ENCODE data around the gene WDFY2.

The WDFY2 gene

GRCh38 chr13:51723529-51723928, 139.3 kb downstream of the WDFY2 start:
- H3K79me2 ChIP-seq (ENCODE audit: insufficient read depth, low read length), result no peaks in the 10 kb centered on the region
- H3K4me1 ChIP-seq (ENCODE audit: insufficient read depth, low read length), result no peaks in the 10 kb centered on the region
- H3K27me3 ChIP-seq (ENCODE audit: insufficient read depth, low read length, poor library complexity), result no peaks in the 10 kb centered on the region
- H3K4me3 ChIP-seq (ENCODE audit: low read depth in 1 of 2, low read length in 2 of 2), result no peak overlapping the region
- H3K4me2 ChIP-seq (ENCODE audit: insufficient read depth, low read length), result no peak overlapping the region
- no peak overlapping the region for H3K27ac ChIP-seq (ENCODE audit: low read length)
- no peaks in the 10 kb centered on the region for H3K9me3 ChIP-seq (ENCODE audit: insufficient read depth, low read length, severe bottlenecking)
- H3K9ac ChIP-seq (ENCODE audit: low read depth, low read length), result no peak overlapping the region
- no peak for ATAC-seq (ENCODE audit: insufficient read depth, low read depth)
- H3K36me3 ChIP-seq (ENCODE audit: insufficient read depth, low read length), result peaks cover 6% of the 10 kb centered on the region; the same call in 1 of the 2 replicates
- H4K20me1 ChIP-seq (ENCODE audit: insufficient read depth, low read length), result no peaks in the 10 kb centered on the region
- no peak overlapping the region for H2AFZ ChIP-seq (ENCODE audit: low read depth, low read length)
- no peak for DNase-seq
- TF ChIP-seq CTCF (IDR thresholded peaks at IDR 0.05; ENCODE audit: borderline replicate concordance, extremely low read depth, low read length, poor library complexity, severe bottlenecking) (no peak), EZH2 (IDR thresholded peaks at IDR 0.05; ENCODE audit: borderline replicate concordance, low read depth, low read length, severe bottlenecking) (no peak)

- no peaks in the 10 kb centered on the region for H3K9me3 ChIP-seq (ENCODE audit: insufficient read depth, low read length, severe bottlenecking)
- TF ChIP-seq EZH2 (IDR thresholded peaks at IDR 0.05; ENCODE audit: borderline replicate concordance, low read depth, low read length, severe bottlenecking) (no peak), CTCF (IDR thresholded peaks at IDR 0.05; ENCODE audit: borderline replicate concordance, extremely low read depth, low read length, poor library complexity, severe bottlenecking) (no peak)
Measured at GRCh38 chr13:51724721-51725120, 140.5 kb downstream of the WDFY2 start.

GRCh38 chr13:51726446-51727193, 142.4 kb downstream of the WDFY2 start:
- Histone ChIP-seq H3K4me1 (ENCODE audit: insufficient read depth, low read length) (no peaks in the 10 kb centered on the region), H4K20me1 (ENCODE audit: insufficient read depth, low read length) (no peaks in the 10 kb centered on the region), H3K9me3 (ENCODE audit: insufficient read depth, low read length, severe bottlenecking) (no peaks in the 10 kb centered on the region), H3K27ac (ENCODE audit: low read length) (no peak overlapping the region), H3K4me2 (ENCODE audit: insufficient read depth, low read length) (no peak overlapping the region), H3K9ac (ENCODE audit: low read depth, low read length) (no peak overlapping the region), H3K36me3 (ENCODE audit: insufficient read depth, low read length) (peaks cover 9% of the 10 kb centered on the region; the same call in 1 of the 2 replicates), H3K79me2 (ENCODE audit: insufficient read depth, low read length) (no peaks in the 10 kb centered on the region), H3K27me3 (ENCODE audit: insufficient read depth, low read length, poor library complexity) (no peaks in the 10 kb centered on the region), H3K4me3 (ENCODE audit: low read depth in 1 of 2, low read length in 2 of 2) (no peak overlapping the region), H2AFZ (ENCODE audit: low read depth, low read length) (no peak overlapping the region)
- no peak for ATAC-seq (ENCODE audit: insufficient read depth, low read depth)
- DNase-seq, result no peak
- no peak for TF ChIP-seq EZH2 (IDR thresholded peaks at IDR 0.05; ENCODE audit: borderline replicate concordance, low read depth, low read length, severe bottlenecking)
- no peak for TF ChIP-seq CTCF (IDR thresholded peaks at IDR 0.05; ENCODE audit: borderline replicate concordance, extremely low read depth, low read length, poor library complexity, severe bottlenecking)

More at GRCh38 chr13:51724721-51725120, 140.5 kb downstream of the WDFY2 start:
- Histone ChIP-seq H3K79me2 (ENCODE audit: insufficient read depth, low read length) (no peaks in the 10 kb centered on the region), H3K4me3 (ENCODE audit: low read depth in 1 of 2, low read length in 2 of 2) (no peak overlapping the region), H3K27ac (ENCODE audit: low read length) (no peak overlapping the region), H3K36me3 (ENCODE audit: insufficient read depth, low read length) (peaks cover 6% of the 10 kb centered on the region; the same call in 1 of the 2 replicates), H3K27me3 (ENCODE audit: insufficient read depth, low read length, poor library complexity) (no peaks in the 10 kb centered on the region), H3K4me1 (ENCODE audit: insufficient read depth, low read length) (no peaks in the 10 kb centered on the region), H3K9ac (ENCODE audit: low read depth, low read length) (no peak overlapping the region), H4K20me1 (ENCODE audit: insufficient read depth, low read length) (no peaks in the 10 kb centered on the region), H3K4me2 (ENCODE audit: insufficient read depth, low read length) (no peak overlapping the region), H2AFZ (ENCODE audit: low read depth, low read length) (no peak overlapping the region)
- ATAC-seq (ENCODE audit: insufficient read depth, low read depth) (no peak), DNase-seq (no peak)
